GM13977 (cell line): Measurements from ENCODE around the gene PCED1B.

Experiments used
- DNase-seq: peaks from one replicate; pipeline ENCODE4 v3.0.0; 2012; ENCODE audit warnings: low spot score
- in situ Hi-C: fragments of 300-500 bp; cut with MboI; formaldehyde crosslinking; loops from one replicate; pipeline ENCODE4 v1.12.0; 2022; ENCODE audit warnings: low sequenced_read_pairs, low pct_unique_long_range_greater_than_20kb, mixed read lengths, inconsistent platforms; ENCODE audit not compliant: unreplicated experiment
- TF ChIP-seq, protein P1 (sequence below): IDR thresholded peaks from 2 replicates; pipeline ENCODE4 v1.5.1; 2012; ENCODE audit warnings: mild to moderate bottlenecking, control low read depth; ENCODE audit not compliant: insufficient read depth; ENCODE audit errors: extremely low read depth, missing control alignments

PCED1B gene

DNA sequence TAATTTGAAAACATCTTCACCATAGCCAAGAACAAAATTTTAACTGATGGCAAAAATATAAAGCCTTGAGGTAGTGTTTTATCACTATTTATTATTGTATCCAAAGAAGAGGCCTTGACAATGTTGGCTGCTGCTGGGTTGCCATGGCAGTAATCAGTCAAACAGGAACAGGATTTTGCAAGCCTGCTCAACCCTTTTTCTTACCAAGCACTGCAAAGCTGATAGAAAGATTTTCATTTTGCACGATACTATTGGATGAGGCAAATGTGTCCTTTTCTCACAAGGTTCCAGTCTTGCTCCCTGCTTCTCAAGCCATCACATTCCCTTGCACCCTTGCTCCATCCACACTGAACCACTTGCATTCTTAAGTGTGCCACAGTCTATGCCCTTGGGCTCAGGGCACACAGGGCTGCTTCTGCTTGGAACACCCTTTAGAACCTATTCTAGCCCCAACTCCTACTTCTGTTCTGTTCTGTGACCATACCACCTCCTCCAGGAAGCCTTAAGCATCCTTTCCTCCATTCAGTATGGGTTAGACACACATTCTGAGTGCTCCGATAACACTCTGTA lies 76.8 kb downstream of the PCED1B start:
- TF ChIP-seq, protein P1, sequence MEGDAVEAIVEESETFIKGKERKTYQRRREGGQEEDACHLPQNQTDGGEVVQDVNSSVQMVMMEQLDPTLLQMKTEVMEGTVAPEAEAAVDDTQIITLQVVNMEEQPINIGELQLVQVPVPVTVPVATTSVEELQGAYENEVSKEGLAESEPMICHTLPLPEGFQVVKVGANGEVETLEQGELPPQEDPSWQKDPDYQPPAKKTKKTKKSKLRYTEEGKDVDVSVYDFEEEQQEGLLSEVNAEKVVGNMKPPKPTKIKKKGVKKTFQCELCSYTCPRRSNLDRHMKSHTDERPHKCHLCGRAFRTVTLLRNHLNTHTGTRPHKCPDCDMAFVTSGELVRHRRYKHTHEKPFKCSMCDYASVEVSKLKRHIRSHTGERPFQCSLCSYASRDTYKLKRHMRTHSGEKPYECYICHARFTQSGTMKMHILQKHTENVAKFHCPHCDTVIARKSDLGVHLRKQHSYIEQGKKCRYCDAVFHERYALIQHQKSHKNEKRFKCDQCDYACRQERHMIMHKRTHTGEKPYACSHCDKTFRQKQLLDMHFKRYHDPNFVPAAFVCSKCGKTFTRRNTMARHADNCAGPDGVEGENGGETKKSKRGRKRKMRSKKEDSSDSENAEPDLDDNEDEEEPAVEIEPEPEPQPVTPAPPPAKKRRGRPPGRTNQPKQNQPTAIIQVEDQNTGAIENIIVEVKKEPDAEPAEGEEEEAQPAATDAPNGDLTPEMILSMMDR: no peak
- in situ Hi-C loops: no loop called here
- DNase-seq: no peak

DNA sequence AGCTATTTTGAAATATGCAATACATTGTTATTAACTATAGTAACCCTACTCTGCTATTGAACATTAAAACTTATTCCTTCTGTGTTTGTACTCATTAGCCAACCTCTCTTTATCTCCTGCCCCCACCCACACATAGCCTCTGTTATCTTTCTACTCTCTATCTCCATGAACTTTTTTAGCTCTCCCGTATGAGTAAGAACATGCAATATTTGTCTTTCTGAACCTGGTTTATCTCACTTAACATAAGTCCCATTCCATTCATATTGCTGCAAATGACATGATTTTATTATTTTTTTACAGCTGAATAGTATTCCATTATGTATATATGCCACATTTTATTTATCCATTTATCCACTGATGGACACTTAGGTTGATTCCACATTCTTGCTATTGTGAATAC lies 79.4 kb downstream of the PCED1B start:
- TF ChIP-seq, protein P1: no peak
- in situ Hi-C loops: no loop called here

DNA sequence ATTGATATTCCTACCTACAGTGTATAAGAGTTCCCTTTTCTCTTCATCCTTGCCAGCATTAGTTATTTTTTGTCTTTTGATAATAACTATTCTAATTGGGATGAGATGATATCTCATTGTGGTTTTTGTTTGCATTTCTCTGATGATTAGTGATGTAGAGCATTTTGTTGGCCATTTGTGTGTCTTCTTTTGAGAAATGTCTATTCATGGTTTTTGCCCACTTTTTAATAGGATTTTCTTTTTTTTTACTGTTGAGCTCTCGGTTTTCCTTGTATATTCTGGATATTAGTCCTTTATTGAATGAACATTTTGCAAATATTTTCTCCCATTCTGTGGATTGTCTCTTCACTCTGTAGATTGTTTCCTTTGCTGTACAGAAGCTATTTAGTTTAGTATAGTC lies 79.9 kb downstream of the PCED1B start:
- in situ Hi-C loops: no loop called here
- no peak for DNase-seq
- TF ChIP-seq, protein P1: no peak

More for the DNA sequence above, 79.4 kb downstream of the PCED1B start:
- no peak for DNase-seq

DNA sequence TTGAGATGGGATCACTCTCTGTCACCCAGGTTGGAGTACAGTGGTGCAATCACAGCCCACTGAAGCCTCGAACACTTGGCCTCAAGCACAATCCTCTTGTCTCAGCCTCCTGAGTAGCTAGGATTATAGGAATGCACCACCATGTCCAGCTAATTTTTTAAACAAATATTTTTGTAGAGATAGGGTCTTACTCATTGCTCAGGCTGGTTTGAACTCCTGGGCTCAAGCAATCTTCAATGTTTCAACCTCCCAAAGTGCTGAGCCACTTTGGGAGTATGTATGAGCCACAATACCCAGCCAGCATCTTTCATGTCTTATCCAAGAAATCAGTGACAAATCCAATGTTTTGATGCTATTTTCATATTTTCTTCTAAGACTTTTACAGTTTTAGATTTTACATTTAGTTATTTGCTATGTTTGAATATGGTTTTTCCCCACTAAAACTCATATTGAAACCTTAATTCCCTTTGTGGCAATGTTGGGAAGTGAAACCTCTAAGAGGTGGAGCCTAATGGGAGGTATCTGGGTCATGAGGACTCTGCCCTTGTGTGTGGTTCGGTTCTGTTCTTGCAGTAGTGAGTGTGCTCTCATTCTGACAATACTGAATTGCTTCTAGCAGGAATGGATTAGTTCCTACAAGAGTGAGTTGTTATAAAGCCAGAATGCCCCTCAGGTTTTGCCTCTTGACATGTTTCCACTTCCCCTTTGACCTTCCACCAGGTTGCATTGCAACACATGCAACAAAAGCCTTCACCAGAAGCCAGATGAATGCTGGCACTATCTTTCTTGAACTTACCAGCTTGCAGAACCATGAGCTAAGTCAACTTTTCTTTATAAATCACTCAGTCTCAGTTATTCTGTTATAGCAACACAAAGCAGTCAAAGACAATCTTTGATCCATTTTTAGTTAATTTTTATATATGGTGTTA lies 81.2 kb downstream of the PCED1B start:
- TF ChIP-seq, protein P1: no peak
- DNase-seq: no peak
- in situ Hi-C loops: no loop called here

DNA sequence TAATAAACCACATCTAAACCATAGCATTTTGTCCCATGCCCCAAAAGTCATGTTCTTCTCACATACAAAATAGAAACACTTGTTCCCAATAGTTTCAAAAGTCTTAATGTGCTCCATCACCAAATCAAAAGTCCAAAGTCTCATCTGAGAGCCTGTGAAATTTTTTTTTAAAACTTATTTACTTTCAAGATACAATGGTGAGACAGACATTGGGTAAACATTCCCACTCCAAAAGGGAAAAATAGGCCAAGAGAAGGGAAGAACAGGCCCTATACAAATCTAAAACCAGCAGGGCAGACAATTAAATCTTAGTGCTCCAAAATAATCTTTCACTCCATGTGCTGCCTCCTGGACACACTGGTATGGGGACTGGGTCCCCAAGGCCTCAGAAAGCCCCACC lies 84.7 kb downstream of the PCED1B start:
- in situ Hi-C loops: no loop called here
- TF ChIP-seq, protein P1: no peak
- no peak for DNase-seq

DNA sequence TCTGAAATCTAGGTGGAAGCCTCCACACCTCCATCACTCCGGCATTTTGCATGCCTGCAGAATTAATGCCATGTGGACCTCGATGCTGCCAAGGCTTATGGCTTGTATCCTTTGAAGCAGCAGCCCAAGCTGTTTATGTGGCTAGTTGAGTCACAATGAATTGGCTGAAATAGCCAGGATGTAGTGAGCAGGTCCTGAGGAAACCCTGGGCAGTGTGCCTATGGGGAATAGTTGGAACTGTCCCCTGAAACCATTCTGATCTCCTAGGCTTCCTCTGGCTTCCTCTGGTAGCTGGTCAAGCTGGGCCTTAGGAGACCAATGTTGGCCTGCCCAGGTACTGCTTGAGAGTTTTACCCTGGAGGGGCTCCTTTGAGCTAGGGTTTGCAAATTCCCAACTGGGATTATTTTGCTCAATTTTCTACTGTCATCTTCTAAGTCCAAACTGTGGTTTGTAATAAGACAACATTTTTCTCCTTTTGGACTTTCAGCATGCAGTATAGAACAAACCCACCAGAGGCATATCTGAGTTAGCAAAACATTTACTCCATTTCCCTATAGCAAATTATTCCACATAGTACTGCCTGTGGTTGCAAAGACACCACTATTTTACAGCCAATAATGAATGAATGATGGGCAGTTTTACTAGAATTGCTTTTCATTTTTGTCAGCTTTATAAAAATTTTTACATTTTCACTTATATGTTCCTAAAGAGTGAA lies 85.5 kb downstream of the PCED1B start:
- TF ChIP-seq, protein P1: no peak
- DNase-seq: no peak
- in situ Hi-C loops: no loop called here
